CD4-positive, alpha-beta T cell treated with Interferon alpha-2 for 1 hour (primary cell): ENCODE measurements around the gene KRTAP10-2.
"Not testable (repeated sequence)": the region's sequence is repeated elsewhere in the genome, so short reads cannot be mapped to it uniquely, and the experiment has no call there.

Experiments
- DNase-seq, 2 donors: peaks; one replicate each; pipeline ENCODE4 v3.0.0-alpha.2; 2020 to 2022

Gene KRTAP10-2

GRCh38 chr21:44551340-44551961 is at the start of gene KRTAP10-2:
TSS of gene KRTAP10-2 (minus strand) at chr21:44551505. CDS start at chr21:44551458, 47 bp downstream.
- no peak for DNase-seq

GRCh38 chr21:44601091-44601490 is 49.8 kb upstream of the KRTAP10-2 start:
- DNase-seq, result not testable (repeated sequence)

- not testable (repeated sequence) for DNase-seq
Measured at GRCh38 chr21:44600118-44600978, 49.0 kb upstream of the KRTAP10-2 start, which contains the start of gene KRTAP10-7. TSS of gene KRTAP10-7 (plus strand) at chr21:44600597. CDS start at chr21:44600622, 25 bp downstream.

GRCh38 chr21:44599264-44600029 is 48.1 kb upstream of the KRTAP10-2 start:
- DNase-seq, result no peak

GRCh38 chr21:44598061-44598460 is 46.8 kb upstream of the KRTAP10-2 start:
- no peak for DNase-seq

- no peak for DNase-seq
Measured at GRCh38 chr21:44596068-44596725, 44.9 kb upstream of the KRTAP10-2 start.

GRCh38 chr21:44595524-44595923 is 44.2 kb upstream of the KRTAP10-2 start:
- DNase-seq, result no peak

GRCh38 chr21:44594406-44594916 is 43.2 kb upstream of the KRTAP10-2 start:
- DNase-seq, result no peak

- DNase-seq, result no peak
Measured at GRCh38 chr21:44593598-44594405, 42.5 kb upstream of the KRTAP10-2 start.

GRCh38 chr21:44592446-44593311 is 41.4 kb upstream of the KRTAP10-2 start, which contains the start of gene KRTAP10-6:
TSS of gene KRTAP10-6 (minus strand) at chr21:44592505. CDS start at chr21:44592484, 21 bp downstream.
- DNase-seq, result no peak

GRCh38 chr21:44591801-44592130 is 40.5 kb upstream of the KRTAP10-2 start:
- DNase-seq, result not testable (repeated sequence)

GRCh38 chr21:44590897-44591800 is 39.8 kb upstream of the KRTAP10-2 start:
- not testable (repeated sequence) for DNase-seq

GRCh38 chr21:44590311-44590721 is 39.0 kb upstream of the KRTAP10-2 start:
- DNase-seq, result no peak

- no peak for DNase-seq
Measured at GRCh38 chr21:44589586-44590305, 38.4 kb upstream of the KRTAP10-2 start.

- no peak for DNase-seq
Measured at GRCh38 chr21:44589094-44589493, 37.8 kb upstream of the KRTAP10-2 start.

GRCh38 chr21:44585892-44586291 is 34.6 kb upstream of the KRTAP10-2 start:
- DNase-seq, result no peak

- DNase-seq, result peak in 1 of 2 donors; percentile 27
Measured at GRCh38 chr21:44583800-44584147, 32.5 kb upstream of the KRTAP10-2 start.

GRCh38 chr21:44583089-44583799 is 31.9 kb upstream of the KRTAP10-2 start:
- DNase-seq, result no peak
